Activated CD4-positive, alpha-beta T cell treated with anti-CD3 and anti-CD28 coated beads, Interleukin-2, amount 10 ng/mL, durations not matched to agents 24 days and 14 days (primary cell): ENCODE results near the gene PSMD11. TPM values are rescaled to one million over a fixed set of nuclear protein-coding genes. Genes with fewer than 3 reads are reported as not detected.
"Not testable (repeated sequence)": the region's sequence is repeated elsewhere in the genome, so short reads cannot be mapped to it uniquely, and the experiment has no call there.

ENCODE experiments used
- DNase-seq: peaks from one replicate; pipeline ENCODE4 v3.0.0; 2022
- H3K27ac Mint-ChIP-seq: one replicate; pipeline ENCODE4 v1.8.0; 2022; ENCODE audit warnings: mild to moderate bottlenecking, mixed read lengths
- H3K27me3 Mint-ChIP-seq: one replicate; pipeline ENCODE4 v1.8.0; 2022; ENCODE audit warnings: mixed read lengths
- H3K36me3 Mint-ChIP-seq: one replicate; pipeline ENCODE4 v1.8.0; 2022; ENCODE audit warnings: low read depth, mild to moderate bottlenecking, mixed read lengths
- H3K4me1 Mint-ChIP-seq: one replicate; pipeline ENCODE4 v1.8.0; 2021; ENCODE audit warnings: mixed read lengths
- H3K4me3 Mint-ChIP-seq: one replicate; pipeline ENCODE4 v1.8.0; 2022; ENCODE audit warnings: mild to moderate bottlenecking, moderate library complexity, mixed read lengths
- H3K9me3 Mint-ChIP-seq: one replicate; pipeline ENCODE4 v1.8.0; 2021; ENCODE audit warnings: mixed read lengths
- intact Hi-C: fragments of 100-400 bp; cut with micrococcal nuclease; formaldehyde crosslinking; loops from one replicate; pipeline ENCODE4 v1.15.1; 2023
- total RNA-seq: library from RNA; stranded (reverse); gene quantifications from 2 replicates; pipeline ENCODE4 v1.2.3, GENCODE V29; 2022

The PSMD11 gene
- total RNA-seq, 1 donor from 2014 or later, result 217 TPM

- no peaks in the 10 kb centered on the region for H3K27me3 Mint-ChIP-seq
- peaks cover 51% of the 10 kb centered on the region for H3K4me1 Mint-ChIP-seq
- no peaks in the 10 kb centered on the region for H3K36me3 Mint-ChIP-seq
- intact Hi-C loops, result no loop called here
- no peaks in the 10 kb centered on the region for H3K9me3 Mint-ChIP-seq
- peak; percentile 69 for DNase-seq
- H3K4me3 Mint-ChIP-seq, result peak overlapping the region; percentile 55
- H3K27ac Mint-ChIP-seq, result peak overlapping the region; percentile 74
These were observed 72.8 kb downstream of the PSMD11 start for GRCh38 chr17:32516940-32517701.

- Mint-ChIP-seq H3K4me1 (peaks cover 58% of the 10 kb centered on the region), H3K4me3 (peak overlapping the region; percentile 16), H3K36me3 (no peaks in the 10 kb centered on the region), H3K27ac (peak overlapping the region; percentile 52), H3K27me3 (no peaks in the 10 kb centered on the region), H3K9me3 (no peaks in the 10 kb centered on the region)
- DNase-seq, result no peak
- intact Hi-C loops, result no loop called here
These were observed 73.7 kb downstream of the PSMD11 start for GRCh38 chr17:32517982-32518381.

GRCh38 chr17:32518646-32519227, 74.4 kb downstream of the PSMD11 start:
- H3K27me3 Mint-ChIP-seq, result no peaks in the 10 kb centered on the region
- H3K36me3 Mint-ChIP-seq, result no peaks in the 10 kb centered on the region
- intact Hi-C loops, result no loop called here
- H3K4me3 Mint-ChIP-seq, result peak overlapping the region; percentile 50
- H3K4me1 Mint-ChIP-seq, result peaks cover 60% of the 10 kb centered on the region
- no peak for DNase-seq
- no peaks in the 10 kb centered on the region for H3K9me3 Mint-ChIP-seq
- H3K27ac Mint-ChIP-seq, result peak overlapping the region; percentile 18

- H3K9me3 Mint-ChIP-seq, result no peaks in the 10 kb centered on the region
- H3K27ac Mint-ChIP-seq, result peak overlapping the region; percentile 91
- no peaks in the 10 kb centered on the region for H3K27me3 Mint-ChIP-seq
- peaks cover 66% of the 10 kb centered on the region for H3K4me1 Mint-ChIP-seq
- H3K36me3 Mint-ChIP-seq, result no peaks in the 10 kb centered on the region
- intact Hi-C loops, result no loop called here
- peak; percentile 89 for DNase-seq
- peak overlapping the region; percentile 80 for H3K4me3 Mint-ChIP-seq
These were observed 75.2 kb downstream of the PSMD11 start for GRCh38 chr17:32519228-32520103.

GRCh38 chr17:32520104-32520701, 75.9 kb downstream of the PSMD11 start:
- Mint-ChIP-seq H3K9me3 (no peaks in the 10 kb centered on the region), H3K27ac (peak overlapping the region; percentile 91), H3K4me3 (peak overlapping the region; percentile 80), H3K27me3 (no peaks in the 10 kb centered on the region), H3K4me1 (peaks cover 70% of the 10 kb centered on the region), H3K36me3 (no peaks in the 10 kb centered on the region)
- peak; percentile 85 for DNase-seq
- intact Hi-C loops, result no loop called here

- H3K36me3 Mint-ChIP-seq, result no peaks in the 10 kb centered on the region
- intact Hi-C loops, result no loop called here
- no peak for DNase-seq
- peak overlapping the region; percentile 91 for H3K27ac Mint-ChIP-seq
- no peaks in the 10 kb centered on the region for H3K9me3 Mint-ChIP-seq
- peaks cover 65% of the 10 kb centered on the region for H3K4me1 Mint-ChIP-seq
- peak overlapping the region; percentile 80 for H3K4me3 Mint-ChIP-seq
- no peaks in the 10 kb centered on the region for H3K27me3 Mint-ChIP-seq
These were observed 76.6 kb downstream of the PSMD11 start for GRCh38 chr17:32520737-32521404.

GRCh38 chr17:32523017-32523680, 78.8 kb downstream of the PSMD11 start:
- intact Hi-C loops, result loop anchor here (1.0 kb wide), 3 partner anchors 20 to 32 kb away; no protein-coding TSS in a partner anchor

GRCh38 chr17:32523827-32524552, 79.7 kb downstream of the PSMD11 start:
- no peaks in the 10 kb centered on the region for H3K36me3 Mint-ChIP-seq
- H3K4me1 Mint-ChIP-seq, result peaks cover 51% of the 10 kb centered on the region
- H3K9me3 Mint-ChIP-seq, result no peaks in the 10 kb centered on the region
- H3K27me3 Mint-ChIP-seq, result no peaks in the 10 kb centered on the region
- DNase-seq, result peak; percentile 76
- intact Hi-C loops, result loop anchor here (1.0 kb wide), 3 partner anchors 21 to 33 kb away; no protein-coding TSS in a partner anchor
- H3K4me3 Mint-ChIP-seq, result peak overlapping the region; percentile 36
- peak overlapping the region; percentile 94 for H3K27ac Mint-ChIP-seq

More at GRCh38 chr17:32523017-32523680, 78.8 kb downstream of the PSMD11 start:
- peak; percentile 85 for DNase-seq
- H3K4me1 Mint-ChIP-seq, result peaks cover 50% of the 10 kb centered on the region
- H3K9me3 Mint-ChIP-seq, result no peaks in the 10 kb centered on the region
- H3K4me3 Mint-ChIP-seq, result peak overlapping the region; percentile 36
- peak overlapping the region; percentile 94 for H3K27ac Mint-ChIP-seq
- H3K27me3 Mint-ChIP-seq, result no peaks in the 10 kb centered on the region
- no peaks in the 10 kb centered on the region for H3K36me3 Mint-ChIP-seq

GRCh38 chr17:32524553-32524880, 80.2 kb downstream of the PSMD11 start:
- H3K4me1 Mint-ChIP-seq, result peaks cover 51% of the 10 kb centered on the region
- DNase-seq, result peak; percentile 50
- H3K27me3 Mint-ChIP-seq, H3K4me3 Mint-ChIP-seq, intact Hi-C loops, H3K9me3 Mint-ChIP-seq, H3K36me3 Mint-ChIP-seq: not testable (repeated sequence)
- H3K27ac Mint-ChIP-seq, result peak overlapping the region; percentile 94

- Mint-ChIP-seq H3K4me3 (no peak overlapping the region), H3K36me3 (no peaks in the 10 kb centered on the region), H3K4me1 (peaks cover 45% of the 10 kb centered on the region), H3K9me3 (no peaks in the 10 kb centered on the region), H3K27ac (no peak overlapping the region), H3K27me3 (no peaks in the 10 kb centered on the region)
- peak; percentile 50 for DNase-seq
- intact Hi-C loops, result no loop called here
These were observed 80.8 kb downstream of the PSMD11 start for GRCh38 chr17:32525122-32525521.

- Mint-ChIP-seq H3K36me3 (no peaks in the 10 kb centered on the region), H3K4me3 (no peak overlapping the region), H3K27ac (peak overlapping the region; percentile 49), H3K9me3 (no peaks in the 10 kb centered on the region), H3K27me3 (no peaks in the 10 kb centered on the region), H3K4me1 (peaks cover 31% of the 10 kb centered on the region)
- DNase-seq, result peak; percentile 52
- intact Hi-C loops, result no loop called here
These were observed 82.8 kb downstream of the PSMD11 start for GRCh38 chr17:32527146-32527545.

- H3K9me3 Mint-ChIP-seq, result no peaks in the 10 kb centered on the region
- peaks cover 2% of the 10 kb centered on the region for H3K36me3 Mint-ChIP-seq
- intact Hi-C loops, result no loop called here
- peaks cover 27% of the 10 kb centered on the region for H3K4me1 Mint-ChIP-seq
- H3K27me3 Mint-ChIP-seq, result peaks cover 2% of the 10 kb centered on the region
- no peak overlapping the region for H3K27ac Mint-ChIP-seq
- DNase-seq, result peak; percentile 56
- no peak overlapping the region for H3K4me3 Mint-ChIP-seq
These were observed 84.5 kb downstream of the PSMD11 start for GRCh38 chr17:32528825-32529224.
